Naive thymus-derived CD4-positive, alpha-beta T cell (primary cell): ENCODE data around the gene NPAS2. TPM values are rescaled to one million over a fixed set of nuclear protein-coding genes. Genes with fewer than 3 reads are reported as not detected.

ENCODE experiments used
- ATAC-seq: fragments of 150-1000 bp; cut with Tn5 transposase; 2 replicates; pipeline ENCODE4 v1.10.0; 2021; ENCODE audit warnings: mild to moderate bottlenecking, moderate library complexity
- CTCF ChIA-PET: fragments of 350-600 bp; sonication (Branson Sonifier 250); formaldehyde crosslinking; loops from one replicate; lab custom pipeline; 2021; ENCODE audit warnings: antibody characterized with exemption; lab: Charles Lee
- POLR2A ChIA-PET: fragments of 350-600 bp; sonication (Branson Sonifier 250); formaldehyde crosslinking; loops from one replicate; lab custom pipeline; 2021; ENCODE audit warnings: antibody characterized with exemption, inconsistent platforms; lab: Charles Lee
- DNase-seq, 9 donors: peaks; one replicate each; pipeline versions ENCODE4 v3.0.0 to v3.0.0-alpha.2; 2020 to 2022; ENCODE audit warnings: mixed read lengths in 1 of 9
- H3K27ac ChIP-seq: one replicate; pipeline ENCODE4 v1.7.0; 2013; ENCODE audit warnings: mild to moderate bottlenecking, low read depth, low read length, moderate library complexity
- H3K27me3 ChIP-seq, 2 donors: one replicate each; pipeline ENCODE4 v1.7.0; 2013; ENCODE audit warnings: low read length in 2 of 2, mild to moderate bottlenecking in 2 of 2, moderate library complexity in 2 of 2; ENCODE audit not compliant: control insufficient read depth in 2 of 2, insufficient read depth in 2 of 2
- H3K36me3 ChIP-seq, 3 experiments: 1 replicate in 2 of 3; 2 replicates in 1 of 3; pipeline ENCODE4 v1.7.0; 2013; ENCODE audit warnings: low read length in 3 of 3, mild to moderate bottlenecking in 3 of 3, moderate library complexity in 1 of 3; ENCODE audit not compliant: insufficient read depth in 3 of 3, control insufficient read depth in 2 of 3
- H3K4me1 ChIP-seq, 2 donors: one replicate each; pipeline ENCODE4 v1.7.0; 2013; ENCODE audit warnings: low read length in 2 of 2, mild to moderate bottlenecking in 2 of 2, moderate library complexity in 1 of 2; ENCODE audit not compliant: control insufficient read depth in 2 of 2, insufficient read depth in 2 of 2
- H3K4me3 ChIP-seq: 2 replicates; pipeline ENCODE4 v1.7.0; 2013; ENCODE audit warnings: mild to moderate bottlenecking, low read length
- H3K9me3 ChIP-seq, 3 experiments: 1 replicate in 2 of 3; 2 replicates in 1 of 3; pipeline ENCODE4 v1.7.0; 2013; ENCODE audit warnings: low read length in 3 of 3; ENCODE audit not compliant: control insufficient read depth in 2 of 3
- H3K27ac Mint-ChIP-seq, 9 donors: one replicate each; pipeline ENCODE4 v1.8.0; 2020 to 2022; ENCODE audit warnings: mixed read lengths in 9 of 9, mild to moderate bottlenecking in 8 of 9, moderate library complexity in 5 of 9, inconsistent platforms in 2 of 9
- H3K27me3 Mint-ChIP-seq, 5 donors: one replicate each; pipeline ENCODE4 v1.8.0; 2021 to 2022; ENCODE audit warnings: mixed read lengths in 5 of 5, mild to moderate bottlenecking in 1 of 5
- H3K36me3 Mint-ChIP-seq, 5 donors: one replicate each; pipeline ENCODE4 v1.8.0; 2020 to 2022; ENCODE audit warnings: mixed read lengths in 5 of 5, mild to moderate bottlenecking in 3 of 5, inconsistent platforms in 1 of 5
- H3K4me1 Mint-ChIP-seq, 7 donors: one replicate each; pipeline ENCODE4 v1.8.0; 2020 to 2022; ENCODE audit warnings: mixed read lengths in 7 of 7, mild to moderate bottlenecking in 3 of 7, inconsistent platforms in 1 of 7
- H3K4me3 Mint-ChIP-seq, 10 donors: one replicate each; pipeline ENCODE4 v1.8.0; 2020 to 2022; ENCODE audit warnings: mild to moderate bottlenecking in 10 of 10, mixed read lengths in 10 of 10, moderate library complexity in 6 of 10, inconsistent platforms in 2 of 10
- H3K9me3 Mint-ChIP-seq, 11 donors: one replicate each; pipeline ENCODE4 v1.8.0; 2020 to 2022; ENCODE audit warnings: mixed read lengths in 11 of 11, mild to moderate bottlenecking in 4 of 11, inconsistent platforms in 1 of 11, moderate library complexity in 1 of 11
- intact Hi-C, 2 donors: fragments of 100-400 bp; cut with micrococcal nuclease; formaldehyde crosslinking; loops; one replicate each; pipeline ENCODE4 v1.15.1; 2023
- polyA plus RNA-seq, 2 donors: library from polyadenylated mRNA; unstranded; fragments of 300-500 nt; fragmentation: Illumina TruSeq; gene quantifications; one replicate each; pipeline ENCODE4 v1.2.3, GENCODE V29; 2021
- total RNA-seq, 6 experiments: library from RNA in 5 of 6; stranded (reverse) in 5 of 6; gene quantifications; 1 replicate in 5 of 6; 2 replicates in 1 of 6; pipeline ENCODE4 v1.2.3 and lab custom pipeline; 2021 to 2026

NPAS2 gene
- total and polyA plus RNA-seq, 7 experiments from 2014 or later, result 1.2 to 15.0 (median 8.3) TPM

- Histone ChIP-seq H3K4me3 (no peak overlapping the region), H3K27ac (no peak overlapping the region), H3K36me3 (no peaks in the 10 kb centered on the region), H3K27me3 (no peaks in the 10 kb centered on the region), H3K4me1 (no peaks in the 10 kb centered on the region), H3K9me3 (no peaks in the 10 kb centered on the region)
- DNase-seq, result no peak
- Mint-ChIP-seq H3K27me3 (peaks cover 0 to 2% (median 0%) of the 10 kb centered on the region in 5 donors), H3K27ac (no peak overlapping the region), H3K9me3 (no peaks in the 10 kb centered on the region), H3K4me3 (no peak overlapping the region), H3K36me3 (no peaks in the 10 kb centered on the region), H3K4me1 (peaks cover 0 to 5% (median 0%) of the 10 kb centered on the region in 7 donors)
- intact Hi-C loops, result no loop called here
- no peak for ATAC-seq
- CTCF ChIA-PET, result interaction anchor here (0.5 kb wide), 1 partner anchor 354 kb away, joined by 3 read pairs; no protein-coding TSS in a partner anchor
- POLR2A ChIA-PET, result no interaction called here
These were observed 35.3 kb upstream of the NPAS2 start for GRCh38 chr2:100784681-100785080.

GRCh38 chr2:100785626-100786296, 34.2 kb upstream of the NPAS2 start:
- H3K4me3 Mint-ChIP-seq, result no peak overlapping the region
- no peaks in the 10 kb centered on the region for H3K9me3 ChIP-seq
- no peaks in the 10 kb centered on the region for H3K9me3 Mint-ChIP-seq
- H3K27ac Mint-ChIP-seq, result no peak overlapping the region
- H3K27ac ChIP-seq, result no peak overlapping the region
- no peaks in the 10 kb centered on the region for H3K36me3 Mint-ChIP-seq
- H3K27me3 ChIP-seq, result no peaks in the 10 kb centered on the region
- ChIA-PET CTCF (no interaction called here), POLR2A (interaction anchor here (0.7 kb wide), 1 partner anchor 135 kb away, joined by 3 read pairs; no protein-coding TSS in a partner anchor)
- H3K4me3 ChIP-seq, result no peak overlapping the region
- no peaks in the 10 kb centered on the region for H3K4me1 ChIP-seq
- no peaks in the 10 kb centered on the region for H3K4me1 Mint-ChIP-seq
- ATAC-seq (no peak), DNase-seq (no peak)
- intact Hi-C loops, result no loop called here
- peaks cover 0 to 2% (median 0%) of the 10 kb centered on the region in 5 donors for H3K27me3 Mint-ChIP-seq
- H3K36me3 ChIP-seq, result no peaks in the 10 kb centered on the region

- no peaks in the 10 kb centered on the region for H3K9me3 Mint-ChIP-seq
These were observed 33.7 kb upstream of the NPAS2 start for GRCh38 chr2:100786297-100786658.

GRCh38 chr2:100786985-100787384, 33.0 kb upstream of the NPAS2 start:
- Histone ChIP-seq H3K36me3 (no peaks in the 10 kb centered on the region), H3K27ac (no peak overlapping the region), H3K4me1 (no peaks in the 10 kb centered on the region), H3K27me3 (no peaks in the 10 kb centered on the region), H3K4me3 (no peak overlapping the region), H3K9me3 (no peaks in the 10 kb centered on the region)
- peaks cover 0 to 5% (median 0%) of the 10 kb centered on the region in 5 donors for H3K27me3 Mint-ChIP-seq
- H3K36me3 Mint-ChIP-seq, result no peaks in the 10 kb centered on the region
- no peak overlapping the region for H3K4me3 Mint-ChIP-seq
- CTCF ChIA-PET, result no interaction called here
- POLR2A ChIA-PET, result no interaction called here
- H3K27ac Mint-ChIP-seq, result no peak overlapping the region
- ATAC-seq (no peak), DNase-seq (no peak)
- no peaks in the 10 kb centered on the region for H3K4me1 Mint-ChIP-seq
- no peaks in the 10 kb centered on the region for H3K9me3 Mint-ChIP-seq
- intact Hi-C loops, result no loop called here

More at GRCh38 chr2:100786297-100786658, 33.7 kb upstream of the NPAS2 start:
- Mint-ChIP-seq H3K27ac (no peak overlapping the region), H3K36me3 (no peaks in the 10 kb centered on the region), H3K4me1 (no peaks in the 10 kb centered on the region), H3K4me3 (no peak overlapping the region), H3K27me3 (peaks cover 0 to 2% (median 0%) of the 10 kb centered on the region in 5 donors)
- Histone ChIP-seq H3K27ac (no peak overlapping the region), H3K4me3 (no peak overlapping the region), H3K36me3 (no peaks in the 10 kb centered on the region), H3K27me3 (no peaks in the 10 kb centered on the region), H3K9me3 (no peaks in the 10 kb centered on the region), H3K4me1 (no peaks in the 10 kb centered on the region)
- CTCF ChIA-PET, result no interaction called here
- intact Hi-C loops, result no loop called here
- ATAC-seq, result no peak
- DNase-seq, result no peak
- POLR2A ChIA-PET, result interaction anchor here (0.7 kb wide), 1 partner anchor 135 kb away, joined by 3 read pairs; no protein-coding TSS in a partner anchor

GRCh38 chr2:100789361-100789760, 30.6 kb upstream of the NPAS2 start:
- peaks cover 0 to 11% (median 0%) of the 10 kb centered on the region in 5 donors for H3K27me3 Mint-ChIP-seq
- Histone ChIP-seq H3K4me1 (no peaks in the 10 kb centered on the region), H3K4me3 (no peak overlapping the region), H3K27ac (no peak overlapping the region), H3K27me3 (no peaks in the 10 kb centered on the region), H3K36me3 (no peaks in the 10 kb centered on the region), H3K9me3 (no peaks in the 10 kb centered on the region)
- ATAC-seq (no peak), DNase-seq (no peak)
- intact Hi-C loops, result no loop called here
- CTCF ChIA-PET, result no interaction called here
- H3K27ac Mint-ChIP-seq, result no peak overlapping the region
- peaks cover 0 to 3% (median 0%) of the 10 kb centered on the region in 11 donors for H3K9me3 Mint-ChIP-seq
- peaks cover 0 to 10% (median 0%) of the 10 kb centered on the region in 7 donors for H3K4me1 Mint-ChIP-seq
- POLR2A ChIA-PET, result no interaction called here
- no peaks in the 10 kb centered on the region for H3K36me3 Mint-ChIP-seq
- H3K4me3 Mint-ChIP-seq, result no peak overlapping the region

GRCh38 chr2:100791294-100791935, 28.5 kb upstream of the NPAS2 start:
- CTCF ChIA-PET, result no interaction called here
- Histone ChIP-seq H3K36me3 (no peaks in the 10 kb centered on the region), H3K27ac (no peak overlapping the region), H3K9me3 (no peaks in the 10 kb centered on the region), H3K4me1 (no peaks in the 10 kb centered on the region), H3K27me3 (no peaks in the 10 kb centered on the region), H3K4me3 (no peak overlapping the region)
- no peaks in the 10 kb centered on the region for H3K36me3 Mint-ChIP-seq
- peaks cover 0 to 3% (median 0%) of the 10 kb centered on the region in 11 donors for H3K9me3 Mint-ChIP-seq
- DNase-seq, result no peak
- ATAC-seq, result no peak
- H3K4me3 Mint-ChIP-seq, result no peak overlapping the region
- peak overlapping the region in 1 of 9 donors; percentile 48 for H3K27ac Mint-ChIP-seq
- peaks cover 0 to 11% (median under 1%) of the 10 kb centered on the region in 5 donors for H3K27me3 Mint-ChIP-seq
- intact Hi-C loops, result no loop called here
- POLR2A ChIA-PET, result no interaction called here
- H3K4me1 Mint-ChIP-seq, result peaks cover 0 to 10% (median 0%) of the 10 kb centered on the region in 7 donors
